Measurements from ENCODE around the gene COG7. TPM values are rescaled to one million over a fixed set of nuclear protein-coding genes. Genes with fewer than 3 reads are reported as not detected.

Gene COG7
- total RNA-seq, 4 donors from 2014 or later: 10.6 to 13.9 (median 13.3) TPM

DNA sequence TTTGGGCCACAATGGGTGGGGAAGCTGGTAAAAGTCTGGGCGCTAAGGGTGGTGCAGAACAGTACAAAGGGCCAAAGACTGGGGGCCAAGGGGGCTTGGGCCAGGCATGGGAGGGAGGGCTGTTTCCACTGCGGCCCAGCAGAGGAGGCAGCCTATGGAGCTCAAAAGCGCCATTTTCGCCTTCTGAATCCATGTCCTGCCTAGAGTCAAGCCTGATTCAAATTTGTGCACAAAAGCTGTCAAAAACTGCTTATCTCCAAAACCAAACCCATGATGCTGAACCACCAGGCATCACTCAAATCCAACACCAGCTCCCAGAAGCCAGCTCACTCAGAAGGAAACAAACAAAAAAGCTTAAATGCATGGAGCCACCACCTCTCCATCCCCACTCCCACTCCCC lies 16.0 kb downstream of the COG7 start:
- TF ChIP-seq, protein P1, sequence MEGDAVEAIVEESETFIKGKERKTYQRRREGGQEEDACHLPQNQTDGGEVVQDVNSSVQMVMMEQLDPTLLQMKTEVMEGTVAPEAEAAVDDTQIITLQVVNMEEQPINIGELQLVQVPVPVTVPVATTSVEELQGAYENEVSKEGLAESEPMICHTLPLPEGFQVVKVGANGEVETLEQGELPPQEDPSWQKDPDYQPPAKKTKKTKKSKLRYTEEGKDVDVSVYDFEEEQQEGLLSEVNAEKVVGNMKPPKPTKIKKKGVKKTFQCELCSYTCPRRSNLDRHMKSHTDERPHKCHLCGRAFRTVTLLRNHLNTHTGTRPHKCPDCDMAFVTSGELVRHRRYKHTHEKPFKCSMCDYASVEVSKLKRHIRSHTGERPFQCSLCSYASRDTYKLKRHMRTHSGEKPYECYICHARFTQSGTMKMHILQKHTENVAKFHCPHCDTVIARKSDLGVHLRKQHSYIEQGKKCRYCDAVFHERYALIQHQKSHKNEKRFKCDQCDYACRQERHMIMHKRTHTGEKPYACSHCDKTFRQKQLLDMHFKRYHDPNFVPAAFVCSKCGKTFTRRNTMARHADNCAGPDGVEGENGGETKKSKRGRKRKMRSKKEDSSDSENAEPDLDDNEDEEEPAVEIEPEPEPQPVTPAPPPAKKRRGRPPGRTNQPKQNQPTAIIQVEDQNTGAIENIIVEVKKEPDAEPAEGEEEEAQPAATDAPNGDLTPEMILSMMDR (IDR thresholded peaks at IDR 0.05; ENCODE audit: low read depth): no peak

DNA sequence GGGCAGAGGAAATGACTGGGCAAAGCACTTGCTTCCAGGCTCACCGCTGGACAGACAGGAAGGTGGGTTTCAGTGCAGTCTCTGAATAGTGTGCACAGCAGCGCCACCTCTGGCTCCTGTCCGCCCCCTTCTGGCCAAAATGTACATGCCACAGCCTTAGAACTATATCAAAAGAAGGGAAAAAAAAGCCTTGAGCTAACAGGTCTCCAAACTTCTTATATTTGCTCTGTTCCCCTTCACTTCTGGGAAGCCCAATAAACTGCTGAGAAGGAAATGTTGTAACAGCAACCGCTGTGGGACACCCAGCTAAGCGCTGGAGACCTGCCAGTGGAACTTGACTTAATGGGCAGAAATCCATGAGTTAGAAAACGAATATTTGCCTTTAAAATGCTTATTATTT lies 17.5 kb downstream of the COG7 start:
- TF ChIP-seq, protein P1 (IDR thresholded peaks at IDR 0.05; ENCODE audit: low read depth): no peak

DNA sequence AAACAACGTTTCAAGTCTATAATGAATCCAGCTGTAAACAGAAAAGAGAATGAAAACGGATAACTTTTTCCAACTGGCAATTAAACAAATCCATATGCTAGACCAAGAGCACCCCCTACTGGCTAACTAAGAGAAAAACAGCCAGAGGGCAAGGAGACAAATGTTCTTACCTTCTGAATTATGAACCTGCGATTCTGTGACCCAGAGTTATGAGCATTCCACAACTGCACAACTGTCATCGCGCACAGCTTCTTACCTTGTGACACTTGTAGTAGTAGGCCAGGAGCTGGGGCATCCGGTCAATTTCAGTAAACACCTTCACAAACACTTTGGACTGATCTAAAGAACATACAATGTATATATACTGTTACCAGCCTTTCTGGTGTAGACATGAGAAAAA lies 18.6 kb downstream of the COG7 start:
- TF ChIP-seq, protein P1 (IDR thresholded peaks at IDR 0.05; ENCODE audit: low read depth): no peak

DNA sequence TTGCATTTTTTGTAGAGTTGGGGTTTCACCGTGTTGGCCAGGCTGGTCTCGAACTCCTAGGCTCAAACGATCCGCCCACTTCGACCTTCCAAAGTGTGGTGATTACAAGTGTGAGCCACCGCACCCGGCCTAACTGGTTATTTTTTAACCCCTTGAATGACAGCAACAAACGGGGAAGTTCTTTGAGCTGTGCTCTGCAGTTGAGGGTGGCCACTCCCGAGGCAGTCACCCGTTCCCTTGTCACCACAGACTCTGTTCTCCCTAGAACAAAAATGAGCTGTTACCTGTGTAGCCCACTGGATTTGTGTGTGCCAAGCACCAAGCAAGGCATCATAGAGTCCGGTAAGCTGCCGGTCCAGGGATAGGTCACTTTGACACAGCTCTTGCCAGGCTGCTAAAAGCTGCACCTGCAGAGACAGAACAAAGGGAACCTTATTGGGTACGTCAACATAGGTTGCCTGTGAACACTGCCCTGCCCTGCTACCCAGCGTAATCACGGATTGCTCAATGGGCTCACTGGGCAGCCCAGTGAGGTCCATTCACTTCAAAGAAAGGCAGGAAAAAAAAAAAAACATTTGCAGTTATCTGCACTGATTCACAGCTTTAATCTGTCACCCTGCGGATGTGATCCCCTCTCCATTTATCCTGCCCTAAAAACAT lies 19.6 kb downstream of the COG7 start:
- TF ChIP-seq, protein P1 (IDR thresholded peaks at IDR 0.05; ENCODE audit: low read depth): no peak

DNA sequence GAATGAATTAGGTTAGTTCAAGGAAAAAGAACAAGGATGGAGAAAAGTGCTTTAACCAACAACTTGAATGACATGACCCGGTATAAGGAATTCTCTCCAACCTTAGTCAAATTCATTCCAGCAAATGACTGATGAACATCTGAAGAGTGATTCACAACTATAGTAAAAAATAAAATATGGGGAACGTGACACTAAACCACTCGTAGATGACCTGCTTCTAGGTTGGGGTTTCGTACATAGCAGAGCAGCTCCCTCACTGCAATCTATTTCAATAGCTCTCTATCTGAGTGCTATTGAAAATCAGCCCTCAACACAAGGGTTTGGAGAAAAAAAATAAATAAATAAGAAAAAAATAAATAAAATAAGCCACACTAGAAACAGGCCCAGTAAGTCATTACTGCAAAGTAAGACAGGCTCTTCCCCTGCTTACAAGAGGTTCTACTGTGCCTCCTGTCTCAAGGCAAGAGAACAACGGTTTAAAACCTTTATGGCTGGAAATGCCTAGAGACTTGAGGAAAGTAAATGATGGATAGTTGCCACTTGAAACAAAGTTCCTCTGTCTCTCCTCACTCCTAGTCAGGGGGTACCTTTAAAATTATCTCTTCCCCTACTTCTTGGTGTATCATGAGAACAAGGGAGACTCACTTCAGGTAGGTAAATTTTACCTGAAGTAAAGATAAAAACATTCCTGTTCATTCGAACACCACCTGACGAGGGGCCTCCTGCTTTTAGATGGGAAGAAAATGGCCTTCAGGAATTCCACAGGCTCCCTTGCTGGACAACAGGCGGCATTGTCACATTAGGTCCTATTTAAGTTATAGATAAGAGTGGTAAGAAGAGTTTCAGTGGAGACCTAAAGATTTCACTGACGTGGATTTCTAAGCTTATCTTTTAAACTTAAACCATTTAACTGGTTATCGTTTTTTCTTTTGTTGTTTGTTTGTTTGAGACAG lies 20.5 kb downstream of the COG7 start:
- TF ChIP-seq, protein P1 (IDR thresholded peaks at IDR 0.05; ENCODE audit: low read depth): no peak

DNA sequence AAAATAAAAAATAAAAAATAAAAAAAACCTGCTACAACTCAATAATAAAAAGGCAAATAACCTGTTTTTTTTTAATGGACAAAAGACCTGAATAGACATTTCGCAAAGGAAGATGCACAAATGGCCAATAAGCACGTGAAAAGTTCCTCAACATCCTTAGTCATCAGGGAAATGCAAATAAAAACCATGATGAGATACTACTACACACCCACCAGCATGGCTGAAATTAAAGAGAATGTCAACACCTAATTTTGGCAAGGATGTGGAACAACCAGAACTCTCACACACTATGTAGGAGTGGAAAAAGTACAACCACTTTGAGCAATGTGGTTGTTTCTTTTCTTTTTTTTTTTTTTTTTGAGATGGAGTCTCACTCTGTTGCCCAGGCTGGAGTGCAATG lies 24.6 kb downstream of the COG7 start:
- TF ChIP-seq, protein P1 (IDR thresholded peaks at IDR 0.05; ENCODE audit: low read depth): no peak

DNA sequence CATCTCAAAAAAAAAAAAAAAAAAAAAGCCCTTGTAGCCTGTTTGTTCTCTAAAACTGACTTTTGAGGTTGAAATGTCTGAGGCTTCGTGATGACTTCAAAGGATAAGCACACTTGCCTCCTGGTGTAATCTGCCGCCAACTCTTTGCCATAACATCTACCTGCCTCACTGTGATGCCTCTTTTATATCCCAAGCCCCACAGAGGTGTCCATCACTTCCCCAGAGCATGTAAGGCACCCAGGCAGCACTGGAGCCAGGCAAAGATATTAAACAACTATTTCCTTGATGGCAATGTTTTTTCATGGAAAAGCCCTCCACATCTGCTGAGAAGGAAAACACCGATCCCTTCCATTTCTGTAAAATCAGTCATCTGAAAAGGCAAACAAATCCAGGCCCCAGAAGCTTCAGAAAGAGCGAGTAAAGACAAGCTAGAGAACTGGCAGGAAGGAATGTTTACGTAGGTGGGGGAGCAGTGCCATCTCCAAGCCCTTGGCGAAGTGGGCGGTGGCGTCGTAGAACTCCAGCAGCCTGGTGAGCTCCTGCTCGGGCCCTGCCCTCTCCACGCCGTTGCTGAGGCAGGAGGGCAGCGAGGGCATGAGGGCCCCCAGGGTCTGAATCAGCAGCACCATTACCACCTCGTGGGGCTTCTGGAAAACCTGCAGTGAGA lies 28.6 kb downstream of the COG7 start:
- TF ChIP-seq, protein P1 (IDR thresholded peaks at IDR 0.05; ENCODE audit: low read depth): no peak

Data from subcutaneous adipose tissue (tissue), 4 donors.